NCI-H1092 (cell line): ENCODE measurements around the gene NAALADL1.

Experiments used
- DNase-seq: peaks from one replicate; lab custom pipeline; 2025; lab: John Stamatoyannopoulos, UW

The NAALADL1 gene

GRCh38 chr11:65083134-65083833 lies 24.9 kb upstream of the NAALADL1 start:
- DNase-seq: no peak

GRCh38 chr11:65078786-65079342 lies 20.5 kb upstream of the NAALADL1 start:
- no peak for DNase-seq

GRCh38 chr11:65078151-65078550 lies 19.8 kb upstream of the NAALADL1 start:
- peak; percentile 9 for DNase-seq

GRCh38 chr11:65077451-65077850 lies 19.1 kb upstream of the NAALADL1 start:
- DNase-seq: no peak

- no peak for DNase-seq
Observed at GRCh38 chr11:65072631-65072966, 14.2 kb upstream of the NAALADL1 start.

GRCh38 chr11:65071907-65072630 lies 13.7 kb upstream of the NAALADL1 start:
- DNase-seq: no peak

GRCh38 chr11:65069217-65069616 lies 10.9 kb upstream of the NAALADL1 start:
- no peak for DNase-seq

GRCh38 chr11:65067446-65067845 lies 9.1 kb upstream of the NAALADL1 start:
- no peak for DNase-seq

- no peak for DNase-seq
Observed at GRCh38 chr11:65066805-65067291, 8.5 kb upstream of the NAALADL1 start.

- no peak for DNase-seq
Observed at GRCh38 chr11:65066315-65066714, 8.0 kb upstream of the NAALADL1 start.

- DNase-seq: no peak
Observed at GRCh38 chr11:65065851-65066250, 7.5 kb upstream of the NAALADL1 start.

GRCh38 chr11:65064847-65065240 lies 6.5 kb upstream of the NAALADL1 start:
- DNase-seq: no peak

GRCh38 chr11:65063532-65063931 lies 5.2 kb upstream of the NAALADL1 start:
- DNase-seq: no peak

- DNase-seq: no peak
Observed at GRCh38 chr11:65060913-65061408, 2.6 kb upstream of the NAALADL1 start.

GRCh38 chr11:65059959-65060824 lies 1.8 kb upstream of the NAALADL1 start:
- DNase-seq: no peak

GRCh38 chr11:65059523-65059922 lies 1.2 kb upstream of the NAALADL1 start:
- DNase-seq: no peak

- DNase-seq: no peak
Observed at GRCh38 chr11:65058012-65058411, 341 bp downstream of the NAALADL1 start.

- DNase-seq: no peak
Observed at GRCh38 chr11:65057526-65057925, 827 bp downstream of the NAALADL1 start.

- no peak for DNase-seq
Observed at GRCh38 chr11:65056999-65057398, 1.4 kb downstream of the NAALADL1 start.

- no peak for DNase-seq
Observed at GRCh38 chr11:65055538-65055937, 2.8 kb downstream of the NAALADL1 start.

GRCh38 chr11:65053827-65054508 lies 4.4 kb downstream of the NAALADL1 start:
- no peak for DNase-seq
